H1 (cell line): Measurements from ENCODE around the gene IL4. TPM values are rescaled to one million over a fixed set of nuclear protein-coding genes. Genes with fewer than 3 reads are reported as not detected.

Source experiments
- POU5F1 ChIP-seq: IDR thresholded peaks from 2 replicates; pipeline ENCODE4 v1.6.1; 2011; ENCODE audit warnings: low read depth, mild to moderate bottlenecking, low read length, moderate library complexity
- SP4 ChIP-seq: IDR thresholded peaks from 2 replicates; pipeline ENCODE4 v1.6.1; 2012; ENCODE audit warnings: low read length, inconsistent platforms
- SRF ChIP-seq: IDR thresholded peaks from 2 replicates; pipeline ENCODE4 v1.6.1; 2011; ENCODE audit warnings: mild to moderate bottlenecking, low read depth, low read length, moderate library complexity
- TAF7 ChIP-seq: optimal IDR thresholded peaks from 2 replicates; pipeline ENCODE3; 2011; ENCODE audit warnings: low read depth, mild to moderate bottlenecking, inconsistent platforms, low read length, moderate library complexity, borderline replicate concordance
- polyA plus RNA-seq, 7 experiments: library from polyadenylated mRNA; depleted of rRNA in 3 of 7; stranded (reverse) in 5 of 7; unstranded in 2 of 7; fragments of >200 nt in 5 of 7; fragments of 200-250 nt in 2 of 7; gene quantifications; 1 replicate in 5 of 7; 2 replicates in 1 of 7; 4 replicates in 1 of 7; pipeline versions ENCODE4 v1.2.1 to v1.2.3, GENCODE V29; 2011 to 2013; ENCODE audit warnings: missing spikeins in 2 of 7, mixed read lengths in 2 of 7
- total RNA-seq: library from RNA; stranded (reverse); fragmentation: NEBNext Ultra II Directional; extraction: Animal tissue kit (Norgen Biotek cat#: 25700); gene quantifications from 2 replicates; pipeline ENCODE4 v1.2.1, GENCODE V29; 2021
- TF ChIP-seq, protein P1 (sequence below): IDR thresholded peaks from 2 replicates; pipeline ENCODE4 v1.6.1; 2011; ENCODE audit warnings: low read depth, mild to moderate bottlenecking, low read length; ENCODE audit not compliant: insufficient read depth
- TF ChIP-seq, protein P2 (sequence below): fragments of 300-600 bp; sonication (generic); IDR thresholded peaks from 2 replicates; pipeline ENCODE4 v1.7.1; 2012; ENCODE audit warnings: low read length, moderate library complexity, mild to moderate bottlenecking, inconsistent platforms; ENCODE audit not compliant: insufficient replicate concordance

IL4 gene
- total and polyA plus RNA-seq, 2 of the 8 experiments (the other 6 are each of a cell fraction or from before 2014, with no cell fraction given), result not detected

DNA sequence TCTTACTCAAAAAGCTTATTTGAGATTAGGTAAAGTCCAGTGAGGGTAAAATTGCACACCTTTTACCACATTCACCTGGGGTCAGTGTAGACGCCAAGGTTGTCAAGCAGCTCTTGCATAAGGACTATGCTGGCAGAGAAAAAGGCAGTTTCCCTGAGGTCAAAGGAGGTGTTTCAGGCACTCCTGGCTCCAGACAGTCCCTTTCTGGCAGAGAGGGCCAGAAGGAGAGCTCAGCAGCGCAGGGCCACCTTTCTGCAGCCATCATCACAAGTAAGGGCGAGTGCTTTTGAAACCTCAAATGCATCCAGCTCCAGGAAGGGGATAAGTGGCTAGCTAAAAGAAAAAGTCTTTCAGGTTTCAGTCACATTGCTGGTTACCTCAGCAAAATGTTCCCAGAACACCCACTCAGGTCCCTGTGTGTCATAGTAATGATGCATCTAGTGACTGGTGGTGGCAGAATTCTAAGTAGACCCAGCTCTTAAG, 32.5 kb upstream of the IL4 start (continued):
- TF ChIP-seq, protein P1, sequence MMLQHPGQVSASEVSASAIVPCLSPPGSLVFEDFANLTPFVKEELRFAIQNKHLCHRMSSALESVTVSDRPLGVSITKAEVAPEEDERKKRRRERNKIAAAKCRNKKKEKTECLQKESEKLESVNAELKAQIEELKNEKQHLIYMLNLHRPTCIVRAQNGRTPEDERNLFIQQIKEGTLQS, result no peak
- TF ChIP-seq SP4, result no peak
- TF ChIP-seq, protein P2, sequence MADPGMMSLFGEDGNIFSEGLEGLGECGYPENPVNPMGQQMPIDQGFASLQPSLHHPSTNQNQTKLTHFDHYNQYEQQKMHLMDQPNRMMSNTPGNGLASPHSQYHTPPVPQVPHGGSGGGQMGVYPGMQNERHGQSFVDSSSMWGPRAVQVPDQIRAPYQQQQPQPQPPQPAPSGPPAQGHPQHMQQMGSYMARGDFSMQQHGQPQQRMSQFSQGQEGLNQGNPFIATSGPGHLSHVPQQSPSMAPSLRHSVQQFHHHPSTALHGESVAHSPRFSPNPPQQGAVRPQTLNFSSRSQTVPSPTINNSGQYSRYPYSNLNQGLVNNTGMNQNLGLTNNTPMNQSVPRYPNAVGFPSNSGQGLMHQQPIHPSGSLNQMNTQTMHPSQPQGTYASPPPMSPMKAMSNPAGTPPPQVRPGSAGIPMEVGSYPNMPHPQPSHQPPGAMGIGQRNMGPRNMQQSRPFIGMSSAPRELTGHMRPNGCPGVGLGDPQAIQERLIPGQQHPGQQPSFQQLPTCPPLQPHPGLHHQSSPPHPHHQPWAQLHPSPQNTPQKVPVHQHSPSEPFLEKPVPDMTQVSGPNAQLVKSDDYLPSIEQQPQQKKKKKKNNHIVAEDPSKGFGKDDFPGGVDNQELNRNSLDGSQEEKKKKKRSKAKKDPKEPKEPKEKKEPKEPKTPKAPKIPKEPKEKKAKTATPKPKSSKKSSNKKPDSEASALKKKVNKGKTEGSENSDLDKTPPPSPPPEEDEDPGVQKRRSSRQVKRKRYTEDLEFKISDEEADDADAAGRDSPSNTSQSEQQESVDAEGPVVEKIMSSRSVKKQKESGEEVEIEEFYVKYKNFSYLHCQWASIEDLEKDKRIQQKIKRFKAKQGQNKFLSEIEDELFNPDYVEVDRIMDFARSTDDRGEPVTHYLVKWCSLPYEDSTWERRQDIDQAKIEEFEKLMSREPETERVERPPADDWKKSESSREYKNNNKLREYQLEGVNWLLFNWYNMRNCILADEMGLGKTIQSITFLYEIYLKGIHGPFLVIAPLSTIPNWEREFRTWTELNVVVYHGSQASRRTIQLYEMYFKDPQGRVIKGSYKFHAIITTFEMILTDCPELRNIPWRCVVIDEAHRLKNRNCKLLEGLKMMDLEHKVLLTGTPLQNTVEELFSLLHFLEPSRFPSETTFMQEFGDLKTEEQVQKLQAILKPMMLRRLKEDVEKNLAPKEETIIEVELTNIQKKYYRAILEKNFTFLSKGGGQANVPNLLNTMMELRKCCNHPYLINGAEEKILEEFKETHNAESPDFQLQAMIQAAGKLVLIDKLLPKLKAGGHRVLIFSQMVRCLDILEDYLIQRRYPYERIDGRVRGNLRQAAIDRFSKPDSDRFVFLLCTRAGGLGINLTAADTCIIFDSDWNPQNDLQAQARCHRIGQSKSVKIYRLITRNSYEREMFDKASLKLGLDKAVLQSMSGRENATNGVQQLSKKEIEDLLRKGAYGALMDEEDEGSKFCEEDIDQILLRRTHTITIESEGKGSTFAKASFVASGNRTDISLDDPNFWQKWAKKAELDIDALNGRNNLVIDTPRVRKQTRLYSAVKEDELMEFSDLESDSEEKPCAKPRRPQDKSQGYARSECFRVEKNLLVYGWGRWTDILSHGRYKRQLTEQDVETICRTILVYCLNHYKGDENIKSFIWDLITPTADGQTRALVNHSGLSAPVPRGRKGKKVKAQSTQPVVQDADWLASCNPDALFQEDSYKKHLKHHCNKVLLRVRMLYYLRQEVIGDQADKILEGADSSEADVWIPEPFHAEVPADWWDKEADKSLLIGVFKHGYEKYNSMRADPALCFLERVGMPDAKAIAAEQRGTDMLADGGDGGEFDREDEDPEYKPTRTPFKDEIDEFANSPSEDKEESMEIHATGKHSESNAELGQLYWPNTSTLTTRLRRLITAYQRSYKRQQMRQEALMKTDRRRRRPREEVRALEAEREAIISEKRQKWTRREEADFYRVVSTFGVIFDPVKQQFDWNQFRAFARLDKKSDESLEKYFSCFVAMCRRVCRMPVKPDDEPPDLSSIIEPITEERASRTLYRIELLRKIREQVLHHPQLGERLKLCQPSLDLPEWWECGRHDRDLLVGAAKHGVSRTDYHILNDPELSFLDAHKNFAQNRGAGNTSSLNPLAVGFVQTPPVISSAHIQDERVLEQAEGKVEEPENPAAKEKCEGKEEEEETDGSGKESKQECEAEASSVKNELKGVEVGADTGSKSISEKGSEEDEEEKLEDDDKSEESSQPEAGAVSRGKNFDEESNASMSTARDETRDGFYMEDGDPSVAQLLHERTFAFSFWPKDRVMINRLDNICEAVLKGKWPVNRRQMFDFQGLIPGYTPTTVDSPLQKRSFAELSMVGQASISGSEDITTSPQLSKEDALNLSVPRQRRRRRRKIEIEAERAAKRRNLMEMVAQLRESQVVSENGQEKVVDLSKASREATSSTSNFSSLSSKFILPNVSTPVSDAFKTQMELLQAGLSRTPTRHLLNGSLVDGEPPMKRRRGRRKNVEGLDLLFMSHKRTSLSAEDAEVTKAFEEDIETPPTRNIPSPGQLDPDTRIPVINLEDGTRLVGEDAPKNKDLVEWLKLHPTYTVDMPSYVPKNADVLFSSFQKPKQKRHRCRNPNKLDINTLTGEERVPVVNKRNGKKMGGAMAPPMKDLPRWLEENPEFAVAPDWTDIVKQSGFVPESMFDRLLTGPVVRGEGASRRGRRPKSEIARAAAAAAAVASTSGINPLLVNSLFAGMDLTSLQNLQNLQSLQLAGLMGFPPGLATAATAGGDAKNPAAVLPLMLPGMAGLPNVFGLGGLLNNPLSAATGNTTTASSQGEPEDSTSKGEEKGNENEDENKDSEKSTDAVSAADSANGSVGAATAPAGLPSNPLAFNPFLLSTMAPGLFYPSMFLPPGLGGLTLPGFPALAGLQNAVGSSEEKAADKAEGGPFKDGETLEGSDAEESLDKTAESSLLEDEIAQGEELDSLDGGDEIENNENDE, result no peak
- no peak for TF ChIP-seq SRF
- TF ChIP-seq TAF7, result no peak
- TF ChIP-seq POU5F1, result no peak
- TF ChIP-seq, all 59 proteins: peak for 0
